Stomach (tissue), 4 donors: ENCODE measurements around the gene C15orf62.

Experiments used
- CTCF ChIP-seq, 7 experiments: fragments of 450-650 bp in 4 of 7; fragments of 200-600 bp in 3 of 7; sonication (generic) in 3 of 7; IDR thresholded peaks; one replicate each; pipeline ENCODE4 v1.5.1; 2016 to 2019; ENCODE audit warnings: antibody characterized with exemption in 7 of 7, control low read depth in 2 of 7, mild to moderate bottlenecking in 1 of 7
- POLR2A ChIP-seq, 4 donors: fragments of 450-650 bp; IDR thresholded peaks; one replicate each; pipeline ENCODE4 v1.6.1; 2016; ENCODE audit warnings: antibody characterized with exemption in 4 of 4, control low read depth in 2 of 4, mild to moderate bottlenecking in 1 of 4, moderate library complexity in 1 of 4

- TF ChIP-seq CTCF (IDR thresholded peaks at IDR 0.05) (no peak), POLR2A (IDR thresholded peaks at IDR 0.05) (no peak)
Observed at GRCh38 chr15:40759961-40760360, 9.8 kb upstream of the C15orf62 start.
